T-helper 2 cell treated with Interferon-gamma antibody and Interleukin-4, amounts not matched to agents 100 ng/mL and 5 ng/mL, for 36 hours (primary cell): ENCODE results near the gene BAIAP2L2. TPM values are rescaled to one million over a fixed set of nuclear protein-coding genes. Genes with fewer than 3 reads are reported as not detected.

Experiments used
- intact Hi-C: fragments of 100-400 bp; cut with micrococcal nuclease; formaldehyde crosslinking; loops from one replicate; pipeline ENCODE4 v1.15.1; 2023
- total RNA-seq: library from RNA; stranded (reverse); gene quantifications from 2 replicates; pipeline ENCODE4 v1.2.3, GENCODE V29; 2022

Gene BAIAP2L2
- total RNA-seq, 1 donor from 2014 or later: 0.77 TPM

DNA sequence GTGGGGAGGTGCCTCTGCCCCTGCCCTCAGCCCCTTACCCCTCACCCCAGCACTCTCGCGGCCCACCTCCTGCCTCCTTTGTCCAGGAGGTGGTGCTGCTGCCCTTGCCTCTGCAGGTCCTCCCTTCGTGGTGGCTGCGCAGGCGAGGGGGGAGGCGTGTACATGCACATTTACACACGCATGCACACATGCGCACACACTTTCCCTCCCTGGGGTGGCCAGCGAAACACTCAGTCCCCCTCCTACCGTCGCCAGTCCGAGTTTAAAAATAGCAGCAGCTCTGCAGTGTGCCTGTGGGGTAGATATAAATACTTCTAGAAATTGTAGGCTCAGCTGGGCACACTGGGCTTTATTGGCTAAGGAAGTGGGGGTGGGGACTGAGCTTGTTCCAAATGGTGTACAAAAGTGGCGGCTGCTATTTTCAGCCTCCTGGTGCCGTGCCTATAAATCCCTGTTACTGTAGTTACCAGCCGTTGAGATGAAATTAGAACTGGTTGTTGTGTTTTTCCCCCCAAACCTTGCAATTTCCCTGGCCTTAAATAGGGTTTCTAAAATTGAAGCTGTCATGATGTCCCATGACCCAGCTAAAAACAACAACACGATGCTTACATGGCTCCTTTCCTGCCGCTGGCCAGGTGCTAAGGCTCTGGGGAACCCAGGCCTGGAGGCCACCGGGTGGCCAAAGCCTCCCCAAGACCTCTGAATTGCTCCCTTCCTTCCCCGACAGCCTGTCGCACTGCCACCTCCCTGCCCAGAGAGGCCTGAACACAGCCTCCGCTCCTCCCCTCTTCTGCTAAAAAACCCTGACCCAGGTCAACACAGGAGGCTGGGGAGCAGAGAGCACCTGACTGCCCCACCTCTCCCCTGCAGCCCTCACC lies 40.9 kb downstream of the BAIAP2L2 start:
- intact Hi-C loops: no loop called here

DNA sequence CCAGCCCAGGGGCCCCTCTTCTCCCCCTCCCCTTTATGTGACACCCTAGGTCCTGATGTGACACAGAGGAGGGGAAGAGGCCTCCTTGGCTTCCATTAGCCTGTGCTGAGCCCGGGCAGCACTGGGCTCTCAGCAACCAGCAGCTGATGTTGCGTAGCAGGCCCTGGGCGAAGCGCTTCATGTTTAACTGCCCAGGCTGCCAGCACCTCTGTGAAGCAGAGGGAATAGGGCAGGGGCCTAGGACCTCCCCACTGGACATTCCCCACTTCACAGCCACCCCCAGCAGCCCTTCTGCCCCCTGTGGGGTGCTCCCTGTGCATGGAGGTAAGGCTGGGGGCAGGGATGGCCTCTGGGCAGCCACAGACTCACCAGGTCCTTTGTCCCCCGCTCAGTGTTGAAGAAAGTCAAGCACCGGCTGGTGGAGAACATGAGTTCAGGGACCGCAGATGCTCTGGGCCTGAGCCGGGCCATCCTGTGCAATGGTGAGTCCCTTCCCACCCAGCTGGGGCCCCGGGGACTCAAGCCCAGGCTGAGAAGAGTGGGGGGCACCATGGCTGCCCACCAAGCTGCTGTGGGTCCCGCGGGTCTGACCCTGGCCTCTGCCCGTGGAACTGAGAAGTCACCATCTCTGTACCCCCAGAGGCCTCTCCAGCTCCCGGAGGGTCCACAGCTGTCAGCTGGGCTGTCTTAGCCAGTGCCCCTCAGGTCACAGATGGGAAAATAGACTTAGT lies 41.7 kb downstream of the BAIAP2L2 start:
- intact Hi-C loops: no loop called here

DNA sequence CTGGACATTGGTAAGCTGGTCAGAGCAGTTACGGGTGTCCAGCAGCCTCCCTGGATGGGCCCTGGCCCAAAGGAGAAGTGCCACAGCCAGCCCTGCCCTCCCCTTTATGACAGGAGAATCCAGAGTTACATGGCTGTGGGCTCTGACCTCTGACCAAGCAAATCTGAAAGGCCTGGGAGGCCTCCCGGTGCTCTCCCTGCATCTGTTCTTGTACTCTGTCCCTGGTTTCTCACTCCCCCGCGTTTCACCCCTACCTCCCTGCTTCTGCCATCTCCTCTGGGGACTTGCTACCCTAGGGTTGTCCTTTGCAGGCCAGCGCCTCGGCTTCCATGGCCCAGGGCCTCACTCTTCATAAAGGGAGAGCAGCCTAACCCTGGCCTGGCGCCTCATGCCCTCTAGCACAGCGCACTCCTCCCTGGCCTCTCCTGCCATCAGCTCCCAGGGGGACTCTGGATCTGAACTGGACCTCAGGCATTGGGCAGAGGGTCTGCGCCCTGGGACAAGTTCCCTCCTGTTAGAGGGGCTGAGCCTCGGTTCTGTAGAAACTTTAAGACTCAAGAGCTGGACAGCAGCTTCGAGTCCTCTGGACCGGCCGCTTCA lies 42.6 kb downstream of the BAIAP2L2 start:
- intact Hi-C loops: no loop called here

DNA sequence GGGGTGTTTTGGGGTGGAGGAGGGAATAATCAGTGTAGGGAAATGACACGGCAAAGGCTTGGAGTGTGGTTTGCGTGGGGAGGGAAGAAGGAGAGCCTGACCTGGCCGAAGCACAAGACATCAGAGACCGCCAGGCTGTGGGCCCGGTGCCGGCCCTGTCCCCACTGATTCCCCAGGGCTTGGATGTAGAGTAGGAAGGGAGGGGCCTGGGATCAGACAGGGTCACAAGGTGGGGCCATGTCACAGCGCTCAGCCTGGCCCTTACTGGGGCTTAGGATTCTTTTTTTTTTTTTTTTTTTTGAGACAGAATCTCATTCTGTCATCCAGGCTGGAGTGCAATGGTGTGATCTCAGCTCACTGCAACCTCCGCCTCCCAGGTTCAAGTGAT lies 43.5 kb downstream of the BAIAP2L2 start:
- intact Hi-C loops: no loop called here

DNA sequence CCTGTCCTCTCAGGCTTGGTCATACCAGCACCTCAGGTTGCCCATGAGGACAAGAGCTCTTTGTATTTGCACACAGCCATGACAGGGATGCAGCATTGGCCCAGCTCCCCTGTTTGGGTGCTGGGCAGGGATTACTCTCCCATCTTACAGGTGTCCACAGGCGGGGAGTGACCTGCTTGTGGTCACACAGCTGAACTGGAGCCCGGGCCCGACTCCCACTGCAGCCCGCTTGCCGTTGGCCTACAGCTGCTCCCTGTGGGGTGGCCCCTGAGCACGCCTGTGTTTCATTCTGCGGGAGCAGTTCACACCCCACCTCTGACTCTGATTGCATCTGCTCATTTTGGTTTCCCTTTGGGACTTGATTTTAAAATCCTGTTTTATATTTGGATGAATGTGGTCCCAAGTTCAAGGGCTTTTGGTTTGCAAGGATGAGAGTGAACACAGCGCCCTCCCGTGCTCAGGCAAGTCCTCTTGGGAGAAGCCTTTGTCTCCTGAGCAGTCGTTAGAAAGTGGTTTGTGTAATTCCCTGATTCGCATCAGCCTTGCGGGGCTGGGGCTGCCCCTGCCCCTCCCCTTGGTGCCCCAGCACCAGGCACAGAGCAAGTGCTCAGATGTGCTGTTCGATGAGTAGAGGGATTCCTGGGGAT lies 44.0 kb downstream of the BAIAP2L2 start:
- intact Hi-C loops: no loop called here

DNA sequence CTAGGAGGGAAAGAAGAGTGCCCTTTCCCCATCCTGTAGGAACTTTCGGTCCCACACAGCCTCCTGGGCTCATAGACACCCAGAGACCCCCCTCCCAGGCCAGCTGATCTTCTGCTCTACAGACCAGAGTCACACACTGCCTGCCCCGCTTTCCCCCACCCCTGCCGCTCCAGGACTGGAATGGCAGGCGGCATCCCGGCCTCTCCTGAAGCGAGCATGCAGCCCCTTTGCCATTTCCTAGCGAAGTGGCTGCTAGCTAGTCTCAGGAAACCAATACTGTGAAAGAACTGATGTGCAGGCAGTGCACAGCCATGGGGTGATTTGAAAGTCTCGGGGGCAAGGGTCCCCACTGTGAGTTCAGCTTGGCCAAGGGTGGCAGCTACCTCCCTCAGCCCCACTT lies 44.9 kb downstream of the BAIAP2L2 start:
- intact Hi-C loops: no loop called here

DNA sequence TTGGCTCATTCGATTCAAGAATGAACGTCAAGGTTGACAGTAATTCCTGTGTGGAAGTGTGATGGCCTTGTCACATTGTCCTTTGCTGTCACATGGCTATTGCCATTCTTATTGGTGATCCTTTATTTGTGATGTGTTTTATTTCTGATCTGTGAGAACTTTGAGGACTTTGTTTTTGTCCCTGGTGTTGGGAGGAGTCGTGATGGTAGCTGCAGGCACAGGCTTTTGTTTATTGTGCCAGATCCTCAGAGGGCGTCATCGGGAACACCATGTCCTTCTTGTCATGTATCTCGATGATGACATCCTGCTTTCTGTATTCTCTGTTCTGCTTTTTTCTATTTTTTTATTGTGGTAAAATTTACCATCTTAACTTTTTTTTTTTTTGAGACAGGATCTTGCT lies 47.7 kb downstream of the BAIAP2L2 start:
- intact Hi-C loops: no loop called here

DNA sequence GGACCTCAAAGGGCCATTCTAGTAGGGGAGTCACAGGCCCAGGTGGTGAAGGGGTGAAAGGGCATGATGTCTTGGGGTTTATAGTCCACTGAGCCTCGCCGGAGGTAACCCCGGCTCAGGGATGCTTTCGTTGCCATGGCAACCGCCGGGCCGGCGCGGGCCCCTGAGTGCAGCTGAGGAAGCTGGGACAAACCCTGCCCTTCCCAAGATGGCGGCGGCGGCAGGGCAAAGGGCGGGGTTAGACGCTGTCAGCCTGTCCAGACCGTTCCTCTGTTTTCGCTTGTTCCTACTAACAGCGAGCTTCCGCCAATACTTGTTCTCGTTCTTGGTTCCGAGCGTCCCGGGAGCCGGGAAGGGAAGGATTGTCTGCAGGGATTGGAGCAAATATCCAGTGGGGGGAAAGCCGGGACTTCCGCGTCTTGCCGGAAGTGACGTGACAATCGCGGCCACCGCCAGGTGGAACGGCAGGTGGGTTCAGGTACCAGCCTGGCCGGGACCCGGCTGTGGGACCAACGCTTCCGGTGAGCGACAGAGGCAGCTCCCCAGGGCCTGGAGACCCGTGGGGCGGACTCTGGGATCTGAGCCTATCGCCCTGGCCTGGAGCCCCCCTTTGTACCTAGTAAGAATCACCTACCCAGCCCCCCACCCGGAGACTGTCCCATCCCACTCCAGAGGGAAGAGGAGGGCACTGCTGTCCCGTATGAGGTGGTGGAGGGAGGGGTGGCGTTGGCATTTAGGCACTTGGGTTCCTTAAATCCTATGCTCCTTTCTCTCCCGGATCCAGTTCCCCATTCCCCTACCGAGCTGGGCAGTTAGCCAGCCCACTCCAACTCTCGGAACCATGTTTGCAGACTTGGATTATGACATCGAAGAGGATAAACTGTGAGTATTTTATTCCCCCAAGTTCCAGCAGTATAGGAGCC lies 53.3 kb downstream of the BAIAP2L2 start, which contains the start of gene PICK1:
Gene PICK1, plus strand, starts transcription at position 436 of the 923 bp plus-strand sequence. Its CDS starts 406 bp downstream, at position 842.
- intact Hi-C loops: loop anchor here (10.0 kb wide), 1 partner anchor 148 kb away; the partner anchor contains the start of gene MAFF

DNA sequence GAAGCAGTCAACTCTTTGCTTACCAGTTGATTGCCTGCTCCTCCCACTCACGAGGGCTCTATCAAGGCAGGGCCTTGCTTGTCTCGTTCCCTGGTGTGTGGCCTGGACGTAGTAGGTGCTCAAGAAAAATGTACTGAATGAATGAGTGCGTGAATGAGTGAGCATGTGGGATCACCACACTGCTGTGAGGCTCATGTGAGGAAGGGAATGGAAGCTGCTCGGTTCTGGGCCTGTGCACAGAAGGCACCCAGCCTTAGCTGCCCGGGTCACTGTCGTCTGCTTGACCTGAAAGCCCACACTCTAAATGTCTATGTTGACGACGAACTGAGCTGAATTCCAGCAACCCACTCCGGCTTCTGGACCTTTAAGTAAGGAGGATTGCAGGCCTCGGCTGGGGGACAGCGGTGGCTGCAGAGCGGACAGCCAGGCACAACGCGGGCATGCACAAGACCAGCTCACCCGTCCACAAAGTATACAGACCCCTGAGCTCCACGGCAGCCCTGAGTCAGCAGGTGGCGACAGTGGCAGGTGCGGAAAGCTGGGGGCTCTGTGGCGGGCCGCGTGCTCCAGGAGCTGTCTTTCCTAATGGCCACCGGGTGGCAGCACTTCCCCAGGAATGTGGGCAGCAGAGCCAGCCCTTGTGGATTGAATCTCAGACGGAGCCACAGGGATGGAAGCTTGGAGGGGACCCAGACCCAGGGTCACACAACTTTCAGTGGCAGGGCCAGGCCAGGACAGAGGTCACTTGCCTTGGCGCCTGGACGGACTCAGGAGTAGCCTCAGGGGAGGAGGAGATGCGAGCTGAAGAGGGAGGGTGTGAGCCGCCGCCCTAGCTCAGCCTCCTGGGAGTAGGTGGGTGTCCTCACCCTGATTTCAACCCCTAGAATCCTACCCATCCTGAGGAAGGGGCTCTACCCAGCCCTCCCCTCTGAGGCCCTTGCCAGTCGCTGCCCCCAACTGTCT lies 58.3 kb downstream of the BAIAP2L2 start:
- intact Hi-C loops: loop anchor here (1.0 to 10.0 kb wide), 3 partner anchors 153 to 520 kb away; partner anchors contain the start of genes DMC1 and MAFF

DNA sequence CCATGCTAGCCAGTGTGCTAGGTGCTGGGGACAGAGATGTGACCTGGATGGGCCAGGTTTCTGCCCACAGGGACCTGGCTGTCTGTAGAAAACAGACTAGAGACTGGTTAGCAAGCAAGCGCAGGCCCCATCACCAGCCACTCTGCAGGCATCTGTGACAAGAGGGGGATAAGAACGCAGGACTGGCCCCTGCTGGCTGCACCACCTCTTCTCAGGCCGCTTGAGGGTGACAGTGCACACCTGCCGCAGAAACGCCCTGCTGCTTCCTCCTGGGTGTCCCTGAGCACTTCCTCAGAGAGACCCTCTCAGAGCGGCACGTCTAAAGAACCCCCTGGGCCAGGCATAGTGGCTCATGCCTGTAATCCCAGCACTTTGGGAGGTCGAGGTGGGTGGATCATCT lies 59.2 kb downstream of the BAIAP2L2 start:
- intact Hi-C loops: loop anchor here (5.0 to 10.0 kb wide), 2 partner anchors 154 to 521 kb away; partner anchors contain the start of genes DMC1 and MAFF

DNA sequence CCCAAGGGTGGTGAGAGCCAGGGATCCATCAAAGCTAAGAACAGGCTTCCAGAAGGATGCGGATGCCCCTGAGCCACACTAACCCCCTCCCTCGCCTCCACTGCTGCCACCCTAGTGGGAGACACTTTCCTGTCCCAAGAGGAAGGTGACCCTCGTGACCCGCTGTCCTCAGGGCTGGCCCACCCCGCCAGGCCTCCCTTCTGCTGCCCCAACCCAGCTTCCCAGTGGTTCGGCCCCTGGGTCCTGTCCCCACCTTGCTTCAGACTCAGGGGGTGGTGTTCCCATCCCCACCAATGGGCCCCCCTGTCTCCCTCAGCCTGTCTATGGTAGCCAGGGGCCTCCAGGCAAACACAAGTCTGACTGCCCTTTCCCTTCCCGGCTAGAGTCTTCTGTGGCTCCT lies 59.8 kb downstream of the BAIAP2L2 start:
- intact Hi-C loops: loop anchor here (5.0 to 10.0 kb wide), 2 partner anchors 154 to 522 kb away; partner anchors contain the start of genes DMC1 and MAFF

DNA sequence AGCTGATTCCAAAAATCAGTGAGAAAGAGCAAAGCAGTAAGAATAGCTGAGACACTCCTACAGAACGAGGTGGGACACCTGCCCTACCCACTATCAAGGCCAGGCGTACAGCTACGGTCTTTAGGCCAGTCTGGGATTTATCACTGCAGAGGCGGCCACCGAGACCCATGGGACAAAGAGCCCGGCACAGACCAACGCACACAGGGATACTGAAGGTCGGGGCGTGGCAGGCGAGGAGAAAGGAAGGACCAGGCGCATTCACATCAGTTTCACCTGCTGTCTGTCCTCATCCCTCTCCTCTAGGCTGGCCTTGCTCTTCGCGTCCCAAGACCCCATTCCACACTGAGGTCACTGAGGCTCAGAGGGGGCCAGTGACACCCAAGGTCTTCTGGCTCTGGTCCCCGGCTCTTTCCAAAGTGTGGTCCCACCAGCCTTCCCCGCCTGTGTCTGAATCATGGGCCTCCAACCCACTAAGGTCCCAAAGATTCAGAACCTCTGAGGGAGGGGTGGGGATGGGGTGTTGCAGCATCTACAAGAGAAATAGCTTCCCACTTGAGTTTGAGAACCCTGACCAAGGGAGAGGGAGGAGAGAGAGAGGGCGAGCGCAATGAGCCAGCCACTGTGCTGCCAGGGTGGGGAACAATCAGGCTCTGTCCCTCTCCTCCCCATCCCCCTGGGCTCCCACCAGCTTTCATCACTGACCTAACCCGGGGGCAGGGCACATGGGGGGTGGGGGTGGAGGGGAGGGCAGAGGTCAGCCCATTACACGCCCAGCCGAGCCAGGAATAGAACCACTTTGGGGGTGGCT lies 60.5 kb downstream of the BAIAP2L2 start:
- intact Hi-C loops: loop anchor here (5.0 to 10.0 kb wide), 2 partner anchors 155 to 522 kb away; partner anchors contain the start of genes DMC1 and MAFF

DNA sequence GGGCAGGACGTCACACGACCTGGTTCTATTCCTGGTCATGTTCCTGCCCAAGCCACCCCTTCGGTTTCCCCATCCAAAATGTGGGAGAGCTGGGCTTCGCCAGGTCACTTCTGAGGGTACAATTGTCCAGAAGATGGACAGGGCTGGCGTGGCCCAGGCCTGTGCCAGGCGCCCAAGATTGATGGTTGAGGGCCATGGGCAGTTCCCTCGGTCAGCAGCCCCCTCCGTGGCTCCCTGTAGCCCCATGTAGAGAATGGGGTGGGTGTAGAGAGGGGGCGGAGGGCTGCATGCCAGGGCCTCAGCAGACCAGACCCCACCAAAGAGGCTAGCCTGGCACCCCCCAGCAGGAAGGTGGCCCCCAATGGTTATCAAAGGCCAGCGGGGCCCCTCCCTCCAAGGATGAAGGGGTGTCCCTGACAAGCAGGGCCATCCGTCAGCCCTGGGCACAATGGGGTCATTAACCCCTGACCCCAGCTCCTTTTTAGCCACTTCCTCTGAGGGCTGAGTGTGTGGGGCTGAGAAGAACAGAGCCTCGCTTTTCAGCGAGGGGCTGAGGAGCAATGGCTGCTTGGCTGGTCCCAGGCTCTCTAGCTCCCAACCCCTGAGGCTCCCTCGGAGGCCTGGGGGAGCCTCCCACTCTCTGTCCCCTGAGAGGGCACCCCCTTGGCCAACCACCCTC lies 64.3 kb downstream of the BAIAP2L2 start:
- intact Hi-C loops: no loop called here

DNA sequence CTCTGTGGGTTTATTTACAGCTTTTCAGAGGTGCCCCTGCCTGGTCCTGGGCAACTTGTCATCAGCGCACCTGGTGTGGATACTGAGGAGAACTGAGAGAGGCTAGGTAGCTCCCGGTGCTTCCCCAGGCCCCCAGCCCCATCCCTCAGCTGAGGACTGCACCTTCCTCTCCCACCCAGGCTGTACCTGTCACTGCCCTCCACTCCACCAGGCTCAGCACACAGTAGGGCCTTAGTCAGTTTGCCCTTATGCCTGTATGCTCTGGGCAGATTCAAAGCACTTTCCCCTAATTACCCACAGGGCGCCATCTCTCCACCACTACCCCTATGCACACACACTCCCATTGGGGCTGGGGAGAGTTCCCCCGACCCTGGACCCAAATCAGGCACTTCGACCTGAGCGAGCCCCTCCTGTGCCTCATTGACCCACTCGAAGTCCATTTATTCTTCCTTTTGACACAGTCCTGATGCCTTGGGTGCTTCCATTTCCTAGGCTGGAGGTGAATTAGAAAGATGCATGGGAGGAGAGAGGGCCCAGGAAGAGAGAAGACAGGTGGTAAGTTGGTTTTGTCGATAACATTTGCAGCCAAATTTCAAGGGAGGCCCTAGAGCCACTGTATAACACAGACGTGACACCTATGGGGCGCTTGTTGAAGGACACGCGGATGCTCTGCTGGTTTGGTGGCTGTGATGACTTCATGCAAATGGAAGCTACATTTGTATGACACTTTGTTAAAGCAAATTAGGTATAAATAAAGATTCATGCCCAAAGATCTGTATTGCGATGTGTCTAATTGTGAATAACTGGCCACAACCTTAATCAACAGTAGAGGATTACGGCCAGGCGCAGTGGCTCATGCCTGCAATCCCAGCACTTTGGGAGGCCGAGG lies 67.1 kb downstream of the BAIAP2L2 start:
- intact Hi-C loops: no loop called here

DNA sequence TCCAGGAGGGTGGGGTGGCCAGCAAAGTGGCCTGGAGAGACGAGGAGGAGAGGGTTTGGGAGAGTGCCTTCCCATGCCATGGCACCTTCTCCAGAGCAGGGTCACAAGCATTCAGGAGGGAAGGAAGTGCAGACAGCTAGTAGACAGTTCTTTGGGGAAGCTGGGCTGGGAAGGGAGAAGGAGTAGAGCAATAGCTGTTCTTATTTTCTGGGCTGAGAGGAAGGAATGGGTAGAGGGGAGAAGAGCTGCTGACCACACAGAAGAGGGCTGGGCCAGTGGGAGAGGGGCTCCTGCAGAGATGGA lies 68.0 kb downstream of the BAIAP2L2 start:
- intact Hi-C loops: no loop called here

DNA sequence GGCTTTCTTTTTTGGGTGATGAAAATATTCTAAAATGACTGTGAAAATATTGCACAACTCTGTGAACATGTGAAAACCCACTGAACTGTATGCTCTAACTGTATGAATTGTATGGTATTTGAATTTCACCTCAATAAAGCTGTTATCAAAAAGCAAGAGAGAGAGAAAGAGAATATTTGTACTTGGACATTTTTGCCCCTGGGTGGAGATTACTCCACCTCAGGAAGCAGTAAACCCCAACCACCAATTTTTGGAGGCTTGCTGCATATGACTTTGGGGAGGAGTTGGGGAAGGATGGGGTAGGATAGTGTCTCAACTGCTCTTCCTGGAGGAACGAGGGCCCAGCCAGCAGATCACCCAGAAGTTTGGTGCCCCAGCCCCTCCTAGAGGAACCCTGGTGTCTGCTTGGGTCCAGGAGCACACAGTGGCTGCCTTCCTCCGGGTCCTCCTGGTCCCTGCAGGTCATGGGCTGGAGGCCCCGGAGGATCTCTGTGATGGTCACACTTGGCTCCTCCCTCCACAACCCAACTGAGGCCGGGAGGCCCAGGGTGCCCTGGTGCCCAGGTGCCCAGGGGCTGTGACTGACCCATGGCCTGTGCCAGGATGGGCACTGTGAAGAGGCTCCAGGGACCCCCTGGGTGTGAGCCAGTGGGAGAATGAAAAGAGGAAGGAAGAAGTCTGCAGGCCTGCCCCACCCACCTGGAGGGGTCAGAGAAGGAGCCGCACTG lies 68.6 kb downstream of the BAIAP2L2 start:
- intact Hi-C loops: no loop called here
